Activated T-helper 17 cell treated with anti-CD3 and anti-CD28 coated beads, Interleukin-2, amount 50 U/mL, for 72 hours (primary cell): ENCODE results near the gene CDH13. TPM values are rescaled to one million over a fixed set of nuclear protein-coding genes. Genes with fewer than 3 reads are reported as not detected.

ENCODE experiments used
- ATAC-seq: fragments of 150-1000 bp; cut with Tn5 transposase; replicated peaks from 2 replicates; pipeline ENCODE4 v1.10.0; 2021; ENCODE audit warnings: mild to moderate bottlenecking, moderate library complexity
- H3K27ac Mint-ChIP-seq: one replicate; pipeline ENCODE4 v1.8.0; 2022; ENCODE audit warnings: mixed read lengths
- H3K27me3 Mint-ChIP-seq: one replicate; pipeline ENCODE4 v1.8.0; 2022; ENCODE audit warnings: mixed read lengths
- H3K36me3 Mint-ChIP-seq: one replicate; pipeline ENCODE4 v1.8.0; 2022; ENCODE audit warnings: low read depth, mild to moderate bottlenecking, mixed read lengths
- H3K4me1 Mint-ChIP-seq: one replicate; pipeline ENCODE4 v1.8.0; 2022; ENCODE audit warnings: mixed read lengths
- H3K4me3 Mint-ChIP-seq: one replicate; pipeline ENCODE4 v1.8.0; 2022; ENCODE audit warnings: mild to moderate bottlenecking, mixed read lengths
- H3K9me3 Mint-ChIP-seq: one replicate; pipeline ENCODE4 v1.8.0; 2022; ENCODE audit warnings: mixed read lengths
- total RNA-seq, 2 donors: library from RNA; stranded (reverse); gene quantifications; one replicate each; pipeline ENCODE4 v1.2.3, GENCODE V29; 2022

The CDH13 gene
- total RNA-seq, 2 donors from 2014 or later, result not detected

GRCh38 chr16:82947698-82948097, 320.9 kb downstream of the CDH13 start:
- ATAC-seq, result no peak
- peaks cover 6% of the 10 kb centered on the region for H3K4me1 Mint-ChIP-seq
- no peaks in the 10 kb centered on the region for H3K9me3 Mint-ChIP-seq
- no peak overlapping the region for H3K4me3 Mint-ChIP-seq
- H3K36me3 Mint-ChIP-seq, result no peaks in the 10 kb centered on the region
- no peak overlapping the region for H3K27ac Mint-ChIP-seq
- no peaks in the 10 kb centered on the region for H3K27me3 Mint-ChIP-seq

- Mint-ChIP-seq H3K36me3 (no peaks in the 10 kb centered on the region), H3K9me3 (no peaks in the 10 kb centered on the region), H3K4me3 (no peak overlapping the region), H3K27ac (no peak overlapping the region), H3K27me3 (no peaks in the 10 kb centered on the region), H3K4me1 (peaks cover 6% of the 10 kb centered on the region)
- ATAC-seq, result no peak
Measured at GRCh38 chr16:82949016-82949415, 322.2 kb downstream of the CDH13 start.

GRCh38 chr16:82953517-82953916, 326.7 kb downstream of the CDH13 start:
- no peaks in the 10 kb centered on the region for H3K9me3 Mint-ChIP-seq
- no peak overlapping the region for H3K4me3 Mint-ChIP-seq
- H3K4me1 Mint-ChIP-seq, result no peaks in the 10 kb centered on the region
- no peak for ATAC-seq
- no peak overlapping the region for H3K27ac Mint-ChIP-seq
- H3K36me3 Mint-ChIP-seq, result no peaks in the 10 kb centered on the region
- H3K27me3 Mint-ChIP-seq, result peaks cover 11% of the 10 kb centered on the region

- Mint-ChIP-seq H3K4me1 (no peaks in the 10 kb centered on the region), H3K9me3 (no peaks in the 10 kb centered on the region), H3K27ac (no peak overlapping the region), H3K4me3 (no peak overlapping the region), H3K36me3 (no peaks in the 10 kb centered on the region), H3K27me3 (peaks cover 11% of the 10 kb centered on the region)
- no peak for ATAC-seq
Measured at GRCh38 chr16:82954224-82954929, 327.6 kb downstream of the CDH13 start.

- no peak overlapping the region for H3K4me3 Mint-ChIP-seq
- H3K4me1 Mint-ChIP-seq, result no peaks in the 10 kb centered on the region
- no peaks in the 10 kb centered on the region for H3K9me3 Mint-ChIP-seq
- peak; percentile 59 for ATAC-seq
- H3K27ac Mint-ChIP-seq, result no peak overlapping the region
- H3K36me3 Mint-ChIP-seq, result no peaks in the 10 kb centered on the region
- H3K27me3 Mint-ChIP-seq, result peaks cover 11% of the 10 kb centered on the region
Measured at GRCh38 chr16:82955741-82956348, 329.1 kb downstream of the CDH13 start.

- ATAC-seq, result no peak
- H3K27me3 Mint-ChIP-seq, result peaks cover 11% of the 10 kb centered on the region
Measured at GRCh38 chr16:82957212-82957611, 330.4 kb downstream of the CDH13 start.

GRCh38 chr16:82960918-82961317, 334.1 kb downstream of the CDH13 start:
- Mint-ChIP-seq H3K27me3 (peaks cover 8% of the 10 kb centered on the region), H3K4me3 (no peak overlapping the region), H3K27ac (no peak overlapping the region), H3K4me1 (no peaks in the 10 kb centered on the region), H3K36me3 (no peaks in the 10 kb centered on the region), H3K9me3 (no peaks in the 10 kb centered on the region)
- no peak for ATAC-seq

More at GRCh38 chr16:82957212-82957611, 330.4 kb downstream of the CDH13 start:
- no peak overlapping the region for H3K4me3 Mint-ChIP-seq
- no peaks in the 10 kb centered on the region for H3K4me1 Mint-ChIP-seq
- H3K9me3 Mint-ChIP-seq, result no peaks in the 10 kb centered on the region
- no peak overlapping the region for H3K27ac Mint-ChIP-seq
- no peaks in the 10 kb centered on the region for H3K36me3 Mint-ChIP-seq

GRCh38 chr16:82963653-82964052, 336.9 kb downstream of the CDH13 start:
- Mint-ChIP-seq H3K27ac (no peak overlapping the region), H3K4me1 (no peaks in the 10 kb centered on the region), H3K9me3 (no peaks in the 10 kb centered on the region), H3K4me3 (no peak overlapping the region), H3K36me3 (no peaks in the 10 kb centered on the region), H3K27me3 (no peaks in the 10 kb centered on the region)
- no peak for ATAC-seq

- Mint-ChIP-seq H3K36me3 (no peaks in the 10 kb centered on the region), H3K27me3 (no peaks in the 10 kb centered on the region), H3K4me1 (no peaks in the 10 kb centered on the region), H3K27ac (no peak overlapping the region), H3K9me3 (no peaks in the 10 kb centered on the region), H3K4me3 (no peak overlapping the region)
- no peak for ATAC-seq
Measured at GRCh38 chr16:82965808-82966207, 339.0 kb downstream of the CDH13 start.

- Mint-ChIP-seq H3K9me3 (no peaks in the 10 kb centered on the region), H3K36me3 (no peaks in the 10 kb centered on the region), H3K27ac (no peak overlapping the region), H3K4me1 (no peaks in the 10 kb centered on the region), H3K4me3 (no peak overlapping the region), H3K27me3 (peaks cover 4% of the 10 kb centered on the region)
- no peak for ATAC-seq
Measured at GRCh38 chr16:82967424-82967823, 340.7 kb downstream of the CDH13 start.

- H3K4me3 Mint-ChIP-seq, result no peak overlapping the region
- no peaks in the 10 kb centered on the region for H3K36me3 Mint-ChIP-seq
- ATAC-seq, result no peak
- H3K9me3 Mint-ChIP-seq, result no peaks in the 10 kb centered on the region
- H3K27ac Mint-ChIP-seq, result no peak overlapping the region
- H3K27me3 Mint-ChIP-seq, result peaks cover 6% of the 10 kb centered on the region
- no peaks in the 10 kb centered on the region for H3K4me1 Mint-ChIP-seq
Measured at GRCh38 chr16:82971126-82971525, 344.4 kb downstream of the CDH13 start.

- no peak overlapping the region for H3K27ac Mint-ChIP-seq
- H3K27me3 Mint-ChIP-seq, result peaks cover 6% of the 10 kb centered on the region
- no peaks in the 10 kb centered on the region for H3K4me1 Mint-ChIP-seq
- peaks cover 1% of the 10 kb centered on the region for H3K9me3 Mint-ChIP-seq
- no peak overlapping the region for H3K4me3 Mint-ChIP-seq
- no peak for ATAC-seq
- no peaks in the 10 kb centered on the region for H3K36me3 Mint-ChIP-seq
Measured at GRCh38 chr16:82972331-82972919, 345.7 kb downstream of the CDH13 start.

GRCh38 chr16:82979406-82980111, 352.8 kb downstream of the CDH13 start:
- peaks cover 14% of the 10 kb centered on the region for H3K27me3 Mint-ChIP-seq
- no peak overlapping the region for H3K4me3 Mint-ChIP-seq
- peaks cover 12% of the 10 kb centered on the region for H3K9me3 Mint-ChIP-seq
- no peaks in the 10 kb centered on the region for H3K4me1 Mint-ChIP-seq
- H3K27ac Mint-ChIP-seq, result no peak overlapping the region
- no peaks in the 10 kb centered on the region for H3K36me3 Mint-ChIP-seq
- ATAC-seq, result no peak

GRCh38 chr16:82980810-82981209, 354.0 kb downstream of the CDH13 start:
- no peaks in the 10 kb centered on the region for H3K4me1 Mint-ChIP-seq
- H3K4me3 Mint-ChIP-seq, result no peak overlapping the region
- H3K27me3 Mint-ChIP-seq, result peaks cover 18% of the 10 kb centered on the region
- no peaks in the 10 kb centered on the region for H3K36me3 Mint-ChIP-seq
- no peak overlapping the region for H3K27ac Mint-ChIP-seq
- H3K9me3 Mint-ChIP-seq, result peaks cover 12% of the 10 kb centered on the region
- no peak for ATAC-seq

- Mint-ChIP-seq H3K9me3 (peaks cover 6% of the 10 kb centered on the region), H3K27ac (no peak overlapping the region), H3K4me3 (no peak overlapping the region), H3K4me1 (no peaks in the 10 kb centered on the region), H3K27me3 (peaks cover 15% of the 10 kb centered on the region), H3K36me3 (no peaks in the 10 kb centered on the region)
- no peak for ATAC-seq
Measured at GRCh38 chr16:82987767-82988166, 361.0 kb downstream of the CDH13 start.
